CD4-positive, alpha-beta T cell treated with Interleukin-6 at 100 ng/mL for 8 hours (primary cell): ENCODE data around the gene MS4A10.
"Not testable (repeated sequence)": the region's sequence is repeated elsewhere in the genome, so short reads cannot be mapped to it uniquely, and the experiment has no call there.

Experiments
- DNase-seq: peaks from one replicate; pipeline ENCODE4 v3.0.0-alpha.2; 2020; ENCODE audit warnings: mixed read lengths, low spot score

The MS4A10 gene

GRCh38 chr11:60786811-60787567, 1.9 kb downstream of the MS4A10 start:
- no peak for DNase-seq

- no peak for DNase-seq
Observed at GRCh38 chr11:60788401-60789125, 3.4 kb downstream of the MS4A10 start.

GRCh38 chr11:60790726-60791125, 5.6 kb downstream of the MS4A10 start:
- DNase-seq: no peak

GRCh38 chr11:60791153-60791933, 6.2 kb downstream of the MS4A10 start:
- DNase-seq: no peak

- DNase-seq: no peak
Observed at GRCh38 chr11:60792521-60792920, 7.4 kb downstream of the MS4A10 start.

- no peak for DNase-seq
Observed at GRCh38 chr11:60795291-60795690, 10.2 kb downstream of the MS4A10 start.

- no peak for DNase-seq
Observed at GRCh38 chr11:60797846-60798630, 12.9 kb downstream of the MS4A10 start.

- DNase-seq: no peak
Observed at GRCh38 chr11:60798631-60799030, 13.5 kb downstream of the MS4A10 start.

- DNase-seq: no peak
Observed at GRCh38 chr11:60801194-60801593, 16.1 kb downstream of the MS4A10 start.

GRCh38 chr11:60803273-60803936, 18.3 kb downstream of the MS4A10 start:
- no peak for DNase-seq

- DNase-seq: no peak
Observed at GRCh38 chr11:60809249-60809648, 24.1 kb downstream of the MS4A10 start.

GRCh38 chr11:60809691-60810090, 24.6 kb downstream of the MS4A10 start:
- no peak for DNase-seq

GRCh38 chr11:60810151-60810550, 25.0 kb downstream of the MS4A10 start:
- no peak for DNase-seq

GRCh38 chr11:60810569-60810968, 25.4 kb downstream of the MS4A10 start:
- no peak for DNase-seq

- no peak for DNase-seq
Observed at GRCh38 chr11:60813324-60813723, 28.2 kb downstream of the MS4A10 start.

- no peak for DNase-seq
Observed at GRCh38 chr11:60814112-60814511, 29.0 kb downstream of the MS4A10 start.

GRCh38 chr11:60816590-60817157, 31.5 kb downstream of the MS4A10 start:
- DNase-seq: no peak

GRCh38 chr11:60818057-60818456, 32.9 kb downstream of the MS4A10 start:
- no peak for DNase-seq

GRCh38 chr11:60821827-60822599, 36.9 kb downstream of the MS4A10 start:
- DNase-seq: no peak

- DNase-seq: not testable (repeated sequence)
Observed at GRCh38 chr11:60823745-60824306, 38.7 kb downstream of the MS4A10 start.
